Activated CD4-positive, alpha-beta memory T cell treated with anti-CD3 and anti-CD28 coated beads, Interleukin-2, amount 10 ng/mL, durations not matched to agents 7 days and 5 days (primary cell): ENCODE data around the gene TMEM120B. TPM values are rescaled to one million over a fixed set of nuclear protein-coding genes. Genes with fewer than 3 reads are reported as not detected.
"Not testable (repeated sequence)": the region's sequence is repeated elsewhere in the genome, so short reads cannot be mapped to it uniquely, and the experiment has no call there.

Experiments
- CTCF ChIA-PET: fragments of 350-600 bp; sonication (Branson Sonifier 250); formaldehyde crosslinking; loops from one replicate; lab custom pipeline; 2021; ENCODE audit warnings: antibody characterized with exemption, inconsistent platforms; lab: Charles Lee
- POLR2A ChIA-PET: fragments of 350-600 bp; sonication (Branson Sonifier 250); formaldehyde crosslinking; loops from one replicate; lab custom pipeline; 2021; ENCODE audit warnings: antibody characterized with exemption; lab: Charles Lee
- DNase-seq: peaks from one replicate; pipeline ENCODE4 v3.0.0-alpha.2; 2020
- H3K27ac Mint-ChIP-seq: one replicate; pipeline ENCODE4 v1.8.0; 2021; ENCODE audit warnings: mild to moderate bottlenecking, mixed read lengths
- H3K27me3 Mint-ChIP-seq: one replicate; pipeline ENCODE4 v1.8.0; 2021; ENCODE audit warnings: mixed read lengths
- H3K36me3 Mint-ChIP-seq: one replicate; pipeline ENCODE4 v1.8.0; 2021; ENCODE audit warnings: low read depth, mixed read lengths
- H3K4me1 Mint-ChIP-seq: one replicate; pipeline ENCODE4 v1.8.0; 2021; ENCODE audit warnings: mixed read lengths
- H3K4me3 Mint-ChIP-seq: one replicate; pipeline ENCODE4 v1.8.0; 2021; ENCODE audit warnings: mild to moderate bottlenecking, mixed read lengths
- H3K9me3 Mint-ChIP-seq: one replicate; pipeline ENCODE4 v1.8.0; 2021; ENCODE audit warnings: mixed read lengths
- total RNA-seq, 2 experiments: library from RNA; stranded (reverse); gene quantifications; one replicate each; pipeline ENCODE4 v1.2.3, GENCODE V29; 2021

Gene TMEM120B
- total RNA-seq, 2 experiments from 2014 or later, result 5.1 to 5.8 TPM

GRCh38 chr12:121789800-121790728 lies 77.5 kb downstream of the TMEM120B start:
- POLR2A ChIA-PET, result interaction anchor here (0.6 to 32.8 kb wide), 14 partner anchors 3 to 1589 kb away, joined by 3 to 1170 read pairs (median 4); partner anchors contain the start of genes KDM2B, ORAI1, PSMD9 and RHOF
- Mint-ChIP-seq H3K27me3 (no peaks in the 10 kb centered on the region), H3K4me3 (peak overlapping the region; percentile 92), H3K36me3 (peaks cover 56% of the 10 kb centered on the region), H3K27ac (peak overlapping the region; percentile 99), H3K9me3 (no peaks in the 10 kb centered on the region), H3K4me1 (peaks cover 70% of the 10 kb centered on the region)
- DNase-seq, result peak; percentile 96
- CTCF ChIA-PET, result interaction anchor here (0.5 to 19.6 kb wide), 10 partner anchors 8 to 129 kb away, joined by 3 to 683 read pairs (median 4); partner anchors contain the start of genes CFAP251, PSMD9, SETD1B and TMEM120B

DNA sequence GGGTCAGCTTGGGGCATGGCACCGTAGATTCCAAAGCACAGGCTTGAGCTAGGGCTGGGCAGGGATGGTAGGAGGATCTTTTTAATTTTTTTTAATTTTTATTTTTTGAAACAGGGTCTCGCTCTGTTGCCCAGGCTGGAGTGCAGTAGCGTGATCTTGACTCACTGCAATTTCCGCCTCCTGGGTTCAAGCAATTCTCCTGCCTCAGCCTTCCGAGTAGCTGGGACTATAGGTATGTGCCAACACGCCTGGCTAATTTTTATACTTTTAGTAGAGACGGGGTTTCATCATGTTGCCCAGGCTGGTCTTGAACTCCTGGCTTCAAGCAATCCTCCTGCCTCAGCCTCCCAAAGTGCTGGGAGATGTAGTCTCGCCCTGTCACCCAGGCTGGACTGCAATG lies 78.2 kb downstream of the TMEM120B start:
- Mint-ChIP-seq H3K27ac (peak overlapping the region; percentile 99), H3K4me1 (peaks cover 70% of the 10 kb centered on the region), H3K36me3 (peaks cover 56% of the 10 kb centered on the region), H3K4me3 (peak overlapping the region; percentile 92)
- not testable (repeated sequence) for H3K27me3 Mint-ChIP-seq, H3K9me3 Mint-ChIP-seq, DNase-seq
- ChIA-PET CTCF (interaction anchor here (1.4 to 19.6 kb wide), 3 partner anchors 12 to 98 kb away, joined by 5 to 683 read pairs (median 380); partner anchors contain the start of genes PSMD9 and SETD1B), POLR2A (interaction anchor here (1.2 to 32.8 kb wide), 7 partner anchors 3 to 210 kb away, joined by 3 to 1170 read pairs (median 6); partner anchors contain the start of genes KDM2B, PSMD9, RHOF and SETD1B)

DNA sequence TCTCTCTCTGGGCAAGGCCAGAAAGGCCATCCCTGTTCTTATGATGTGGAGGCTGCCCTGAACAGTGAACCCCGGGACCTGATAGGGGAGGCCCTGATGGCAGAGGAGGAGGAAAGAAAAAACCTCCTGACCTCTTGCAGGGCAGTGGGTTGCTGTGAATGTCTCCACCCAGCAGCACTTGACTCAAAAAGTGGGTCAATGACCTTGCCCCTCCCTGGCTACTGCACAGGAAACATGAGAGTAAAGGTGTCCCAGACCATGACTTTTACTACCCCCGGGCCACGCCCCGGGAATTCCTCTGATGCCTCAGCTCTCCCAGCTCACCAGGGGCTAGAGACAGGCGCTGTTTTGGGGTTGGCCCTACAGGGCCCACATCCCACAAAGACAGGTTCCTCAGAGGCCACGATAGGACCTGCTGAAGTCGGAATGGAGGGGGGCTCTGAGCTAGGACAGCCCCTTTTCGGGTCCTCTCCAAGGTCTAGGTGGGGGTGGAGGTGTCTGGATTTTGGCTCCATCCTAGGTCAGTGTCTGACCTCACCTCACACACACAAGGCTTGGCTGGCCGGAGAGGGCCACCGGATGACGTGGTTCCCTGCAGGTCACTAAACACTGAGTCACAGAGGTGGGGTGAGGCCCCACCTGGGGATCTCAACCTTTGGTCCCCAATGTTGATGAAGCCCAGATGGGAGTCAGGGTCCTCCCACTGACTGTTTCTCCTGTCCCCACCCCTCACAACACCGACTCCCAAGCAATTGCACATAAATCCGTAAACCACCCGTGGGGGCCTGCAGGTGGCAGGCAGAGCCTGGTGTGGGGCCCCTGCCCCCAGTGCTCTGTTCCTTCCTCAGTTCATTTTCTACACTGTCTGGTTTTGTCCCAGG lies 79.4 kb downstream of the TMEM120B start:
- peaks cover 63% of the 10 kb centered on the region for H3K4me1 Mint-ChIP-seq

DNA sequence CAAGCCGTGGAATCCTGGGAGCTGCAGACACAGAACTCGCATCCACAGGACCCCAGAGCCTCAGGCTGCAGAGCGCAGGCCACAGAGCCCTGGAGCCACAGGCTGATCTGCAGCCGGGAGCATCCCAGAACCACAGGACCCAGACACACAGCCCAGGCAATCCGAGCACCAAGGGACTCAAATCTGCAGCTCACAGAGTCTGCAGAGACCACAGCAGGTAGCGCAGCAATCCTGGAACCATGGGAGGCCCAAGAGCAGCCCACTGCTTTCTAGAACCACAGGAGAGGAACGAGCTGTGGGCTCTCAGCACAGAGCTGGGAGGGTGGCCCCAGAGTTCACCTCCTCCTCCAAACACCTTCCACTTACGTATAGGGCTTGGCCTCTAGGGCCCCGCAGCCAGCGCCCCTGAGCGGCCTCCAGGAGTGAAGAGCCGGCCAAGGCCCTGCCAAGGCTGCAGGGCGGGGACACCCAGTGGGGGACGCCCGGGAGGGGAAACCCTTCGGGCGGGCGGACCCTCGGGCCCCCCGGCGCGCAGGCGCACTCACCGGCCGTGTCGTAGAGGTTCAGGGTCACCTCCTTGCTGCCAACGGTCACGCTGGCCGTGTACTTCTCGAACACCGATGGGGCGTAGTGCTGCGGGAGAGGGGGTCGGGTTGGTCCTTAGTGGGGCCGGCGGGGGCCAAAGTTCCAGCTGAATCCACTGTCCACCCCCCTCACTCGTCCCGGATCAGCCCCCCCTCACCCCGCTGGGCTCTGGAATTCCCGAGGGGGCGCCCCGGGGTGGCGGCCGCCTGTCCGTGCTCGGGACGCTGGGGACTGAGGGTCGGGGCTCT lies 80.3 kb downstream of the TMEM120B start:
- Mint-ChIP-seq H3K36me3 (peaks cover 45% of the 10 kb centered on the region), H3K9me3 (no peaks in the 10 kb centered on the region), H3K4me3 (peak overlapping the region; percentile 92), H3K27me3 (no peaks in the 10 kb centered on the region), H3K27ac (peak overlapping the region; percentile 99), H3K4me1 (peaks cover 61% of the 10 kb centered on the region)
- POLR2A ChIA-PET, result interaction anchor here (0.8 to 32.8 kb wide), 9 partner anchors 5 to 288 kb away, joined by 3 to 1170 read pairs (median 9); partner anchors contain the start of genes ORAI1, PSMD9, RHOF and SETD1B
- DNase-seq, result peak; percentile 72
- CTCF ChIA-PET, result interaction anchor here (0.5 to 19.6 kb wide), 15 partner anchors 14 to 734 kb away, joined by 3 to 683 read pairs (median 16); partner anchors contain the start of genes KDM2B, KNTC1, PSMD9 and RSRC2

More for the DNA sequence above, 79.4 kb downstream of the TMEM120B start:
- Mint-ChIP-seq H3K4me3 (peak overlapping the region; percentile 92), H3K27ac (peak overlapping the region; percentile 99), H3K27me3 (no peaks in the 10 kb centered on the region), H3K9me3 (no peaks in the 10 kb centered on the region), H3K36me3 (peaks cover 47% of the 10 kb centered on the region)
- DNase-seq, result peak; percentile 55
- CTCF ChIA-PET, result interaction anchor here (0.5 to 19.6 kb wide), 6 partner anchors 13 to 735 kb away, joined by 3 to 683 read pairs (median 32); partner anchors contain the start of genes KNTC1, PSMD9, RSRC2 and SETD1B
- POLR2A ChIA-PET, result interaction anchor here (0.9 to 32.8 kb wide), 10 partner anchors 5 to 289 kb away, joined by 3 to 1170 read pairs (median 5); partner anchors contain the start of genes KDM2B, PSMD9, RHOF and SETD1B

DNA sequence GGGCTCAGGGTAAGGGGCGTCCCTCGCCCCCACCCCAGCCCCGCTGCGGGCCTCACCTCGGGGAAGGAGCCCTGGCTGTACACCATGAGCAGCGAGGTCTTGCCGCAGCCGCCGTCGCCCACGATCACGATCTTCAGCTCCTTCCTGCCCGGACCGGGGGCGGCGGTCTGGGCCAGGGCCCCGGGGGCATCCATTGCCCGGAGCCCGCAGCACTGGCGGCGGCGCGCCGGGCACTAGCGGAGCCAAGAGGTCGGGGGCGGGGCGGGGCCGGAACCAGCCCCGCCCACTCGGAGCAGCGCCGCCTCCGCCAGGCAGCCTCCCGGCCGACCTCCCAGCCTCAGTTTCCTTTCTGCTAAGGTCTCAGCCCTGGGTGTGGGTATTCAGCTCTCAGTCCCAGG lies 80.9 kb downstream of the TMEM120B start, which contains the start of gene RHOF:
Gene RHOF (minus strand): TSS at position 249 of the 398 bp plus-strand sequence. CDS start 55 bp downstream, at position 194.
- ChIA-PET POLR2A (interaction anchor here (0.6 to 32.8 kb wide), 10 partner anchors 6 to 1441 kb away, joined by 3 to 1170 read pairs (median 7); partner anchors contain the start of genes ORAI1, PSMD9, RHOF and SETD1B), CTCF (interaction anchor here (0.6 to 19.6 kb wide), 21 partner anchors 13 to 542 kb away, joined by 3 to 683 read pairs (median 9); partner anchors contain the start of genes KDM2B, PSMD9, SETD1B and TMEM120B)
- Mint-ChIP-seq H3K4me1 (peaks cover 60% of the 10 kb centered on the region), H3K4me3 (peak within 1 kb of the TSS; percentile 92), H3K27me3 (no peaks in the 10 kb centered on the region), H3K36me3 (peaks cover 47% of the 10 kb centered on the region), H3K27ac (peak within 1 kb of the TSS; percentile 99), H3K9me3 (no peaks in the 10 kb centered on the region)
- peak; percentile 77 for DNase-seq

- Mint-ChIP-seq H3K9me3 (no peaks in the 10 kb centered on the region), H3K27me3 (no peaks in the 10 kb centered on the region), H3K4me1 (peaks cover 60% of the 10 kb centered on the region), H3K4me3 (peak overlapping the region; percentile 92), H3K27ac (peak overlapping the region; percentile 90), H3K36me3 (peaks cover 51% of the 10 kb centered on the region)
- peak; percentile 97 for DNase-seq
- POLR2A ChIA-PET, result interaction anchor here (0.6 to 32.8 kb wide), 19 partner anchors 7 to 1440 kb away, joined by 3 to 1170 read pairs (median 4); partner anchors contain the start of genes ORAI1, PSMD9, RHOF and RNF34
- CTCF ChIA-PET, result interaction anchor here (0.6 to 19.6 kb wide), 62 partner anchors 13 to 1501 kb away, joined by 3 to 683 read pairs (median 5); partner anchors contain the start of genes CFAP251, DIABLO, KDM2B and PSMD9
These were observed 81.4 kb downstream of the TMEM120B start for GRCh38 chr12:121793838-121794533.

- Mint-ChIP-seq H3K4me1 (peaks cover 61% of the 10 kb centered on the region), H3K27me3 (no peaks in the 10 kb centered on the region), H3K36me3 (peaks cover 54% of the 10 kb centered on the region), H3K27ac (peak overlapping the region; percentile 90), H3K4me3 (peak overlapping the region; percentile 92), H3K9me3 (no peaks in the 10 kb centered on the region)
- no peak for DNase-seq
- ChIA-PET CTCF (interaction anchor here (0.6 to 19.6 kb wide), 58 partner anchors 12 to 1501 kb away, joined by 3 to 683 read pairs (median 5); partner anchors contain the start of genes CFAP251, DIABLO, KDM2B and PSMD9), POLR2A (interaction anchor here (0.6 to 32.8 kb wide), 16 partner anchors 6 to 502 kb away, joined by 3 to 1170 read pairs (median 4); partner anchors contain the start of genes ORAI1, PSMD9, RHOF and RNF34)
These were observed 82.0 kb downstream of the TMEM120B start for GRCh38 chr12:121794534-121795033.

DNA sequence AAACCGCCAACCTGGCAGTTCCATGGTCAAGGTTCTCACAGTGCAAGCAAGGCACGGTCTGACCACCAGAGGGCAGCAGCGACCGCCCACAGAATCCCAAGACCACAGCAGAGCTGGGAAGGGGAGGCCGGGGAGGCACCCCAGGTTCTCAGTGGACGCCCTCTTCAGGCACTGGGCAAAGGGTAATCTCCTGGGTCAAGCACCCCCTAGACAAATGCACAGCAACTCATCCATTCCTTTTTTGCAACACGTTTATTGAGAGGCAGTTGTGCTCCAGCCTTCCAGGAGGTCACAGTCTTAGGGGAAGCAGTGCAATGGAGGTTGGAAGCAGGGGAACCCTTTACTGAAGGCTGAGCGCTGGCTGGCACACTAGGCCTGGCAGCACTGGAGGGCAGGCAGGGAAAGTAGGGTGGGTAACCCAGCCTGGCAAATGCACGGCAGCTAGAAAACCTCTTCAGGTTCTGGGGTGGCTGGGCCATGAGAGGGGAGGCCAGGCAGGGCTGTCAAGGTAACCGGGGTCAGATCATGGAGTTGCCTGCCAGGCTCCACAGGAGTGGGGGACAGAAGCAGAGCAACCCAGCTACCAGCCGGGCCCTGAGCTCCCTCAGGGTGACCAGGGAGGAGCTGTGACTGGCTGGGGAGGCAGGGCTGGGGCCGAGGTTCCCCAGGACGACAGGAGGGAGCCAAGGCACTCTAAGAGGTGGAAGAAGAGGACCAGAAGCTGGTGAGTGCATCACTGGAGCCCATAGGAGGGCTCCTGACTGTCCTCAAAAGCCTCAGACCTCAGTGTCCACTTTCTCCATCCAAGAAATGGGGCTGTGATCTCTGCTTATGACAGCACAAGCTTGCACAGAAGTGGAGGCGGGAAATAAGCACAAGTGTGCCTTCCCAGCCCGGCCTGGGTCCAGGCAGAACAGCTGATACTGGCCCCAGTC lies 82.7 kb downstream of the TMEM120B start:
- Mint-ChIP-seq H3K4me1 (peaks cover 53% of the 10 kb centered on the region), H3K9me3 (no peaks in the 10 kb centered on the region), H3K36me3 (peaks cover 47% of the 10 kb centered on the region), H3K27me3 (no peaks in the 10 kb centered on the region), H3K4me3 (peak overlapping the region; percentile 92), H3K27ac (peak overlapping the region; percentile 90)
- CTCF ChIA-PET, result interaction anchor here (0.7 to 19.6 kb wide), 29 partner anchors 11 to 449 kb away, joined by 3 to 683 read pairs (median 7); partner anchors contain the start of genes CFAP251, PSMD9, SETD1B and TMEM120B
- DNase-seq, result peak; percentile 87
- POLR2A ChIA-PET, result interaction anchor here (1.0 to 32.8 kb wide), 10 partner anchors 5 to 395 kb away, joined by 3 to 1170 read pairs (median 6); partner anchors contain the start of genes CFAP251, PSMD9, RHOF and RNF34
